GM10248 (cell line): ENCODE data around the gene LRRC51.
"Not testable (repeated sequence)": the region's sequence is repeated elsewhere in the genome, so short reads cannot be mapped to it uniquely, and the experiment has no call there.

Experiments
- CTCF ChIA-PET: fragments of 300-600 bp; sonication (Branson Sonifier 250); formaldehyde crosslinking; extraction: SDS; loops from one replicate; lab custom pipeline; 2021; ENCODE audit warnings: antibody characterized with exemption; lab: Yijun Ruan, JAX
- POLR2A ChIA-PET: fragments of 350-650 bp; sonication (Branson Sonifier 250); formaldehyde crosslinking; extraction: SDS; loops from one replicate; lab custom pipeline; 2020; ENCODE audit warnings: antibody characterized with exemption; lab: Yijun Ruan, JAX
- DNase-seq: peaks from one replicate; pipeline ENCODE4 v3.0.0; 2012; ENCODE audit errors: extremely low spot score
- CTCF ChIP-seq: IDR thresholded peaks from 2 replicates; pipeline ENCODE4 v1.5.1; 2012; ENCODE audit warnings: mild to moderate bottlenecking, low read depth; ENCODE audit errors: extremely low read depth, missing control alignments, control extremely low read depth

Gene LRRC51

GRCh38 chr11:72129381-72129780 lies 48.7 kb downstream of the LRRC51 start:
- TF ChIP-seq CTCF, result no peak
- DNase-seq, result no peak
- ChIA-PET POLR2A (no interaction called here), CTCF (interaction anchor here (1.1 to 2.3 kb wide), 4 partner anchors 9 to 104 kb away, joined by 3 to 11 read pairs (median 4); no protein-coding TSS in a partner anchor)

GRCh38 chr11:72132646-72133045 lies 52.0 kb downstream of the LRRC51 start:
- ChIA-PET POLR2A (no interaction called here), CTCF (interaction anchor here (3.2 kb wide), 1 partner anchor 12 kb away, joined by 10 read pairs; no protein-coding TSS in a partner anchor)
- TF ChIP-seq CTCF, result no peak
- DNase-seq, result no peak

- DNase-seq, POLR2A ChIA-PET: not testable (repeated sequence)
- CTCF ChIA-PET, result interaction anchor here (0.9 to 1.3 kb wide), 3 partner anchors 8 to 296 kb away, joined by 3 to 4 read pairs (median 4); no protein-coding TSS in a partner anchor
Observed at GRCh38 chr11:72135473-72135872, 54.8 kb downstream of the LRRC51 start, which contains the start of gene FOLR3. Gene FOLR3, plus strand, starts transcription at chr11:72135725. Its CDS starts 228 bp downstream, at chr11:72135953.

GRCh38 chr11:72135891-72136683 lies 55.4 kb downstream of the LRRC51 start:
- no peak for DNase-seq
- TF ChIP-seq CTCF, result no peak
- ChIA-PET POLR2A (no interaction called here), CTCF (interaction anchor here (1.1 to 1.3 kb wide), 3 partner anchors 45 to 295 kb away, joined by 3 to 4 read pairs (median 3); no protein-coding TSS in a partner anchor)

- POLR2A ChIA-PET, result no interaction called here
- CTCF ChIA-PET, result interaction anchor here (1.0 to 1.3 kb wide), 3 partner anchors 38 to 294 kb away, joined by 3 to 4 read pairs (median 3); no protein-coding TSS in a partner anchor
- TF ChIP-seq CTCF, result no peak
- DNase-seq, result no peak
Observed at GRCh38 chr11:72136684-72137262, 56.1 kb downstream of the LRRC51 start.

GRCh38 chr11:72138821-72139390 lies 58.3 kb downstream of the LRRC51 start:
- CTCF ChIA-PET, result interaction anchor here (0.8 to 1.9 kb wide), 3 partner anchors 10 to 162 kb away, joined by 3 to 4 read pairs (median 4); no protein-coding TSS in a partner anchor
- POLR2A ChIA-PET, result no interaction called here
- TF ChIP-seq CTCF, result no peak
- DNase-seq, result no peak
